HepG2 (cell line): ENCODE measurements around the gene CFAP206. TPM values are rescaled to one million over a fixed set of nuclear protein-coding genes. Genes with fewer than 3 reads are reported as not detected.

ENCODE experiments used
- KAT7 ChIP-seq: IDR thresholded peaks from 2 replicates; pipeline ENCODE4 v1.6.1; 2018; ENCODE audit warnings: borderline replicate concordance, missing compliant biosample characterization
- ONECUT2 ChIP-seq: sonication (generic); formaldehyde crosslinking; IDR thresholded peaks from 2 replicates; pipeline ENCODE4 v1.4.0; 2020; ENCODE audit warnings: missing genetic modification reagents
- PRPF4 ChIP-seq: fragments of 200-400 bp; formaldehyde crosslinking; IDR thresholded peaks from 2 replicates; pipeline ENCODE4 v1.6.1; 2016; ENCODE audit warnings: low read length, low read depth; ENCODE audit not compliant: poor library complexity, severe bottlenecking
- SMC3 ChIP-seq: IDR thresholded peaks from 2 replicates; pipeline ENCODE4 v1.6.1; 2011; ENCODE audit warnings: low read length, improper control_type of control experiment
- STAG1 ChIP-seq: sonication (generic); formaldehyde crosslinking; IDR thresholded peaks from 2 replicates; pipeline ENCODE4 v1.4.0; 2020; ENCODE audit warnings: missing genetic modification reagents
- polyA plus RNA-seq, 8 experiments: library from polyadenylated mRNA; depleted of rRNA in 3 of 8; stranded (reverse) in 7 of 8; unstranded in 1 of 8; fragments of >200 nt; fragmentation: Illumina TruSeq in 4 of 8; extraction: Trizol in 4 of 8; gene quantifications; 2 replicates each; pipeline versions ENCODE4 v1.2.1 to v1.2.3, GENCODE V29; 2011 to 2016; ENCODE audit warnings: low read depth in 4 of 8, missing spikeins in 1 of 8, mixed read lengths in 1 of 8; ENCODE audit not compliant: insufficient read depth in 1 of 8
- total RNA-seq, 5 experiments: library from RNA; depleted of rRNA; stranded (reverse); fragments of >200 nt; fragmentation: Illumina TruSeq; extraction: Trizol; gene quantifications; 2 replicates each; pipeline ENCODE4 v1.2.3, GENCODE V29; 2016; ENCODE audit warnings: low read depth in 1 of 5
- TF ChIP-seq, protein P1 (sequence below): IDR thresholded peaks from 2 replicates; pipeline ENCODE4 v1.4.0; 2020; ENCODE audit warnings: mild to moderate bottlenecking, missing genetic modification reagents
- TF ChIP-seq, protein P2 (sequence below): sonication (generic); formaldehyde crosslinking; IDR thresholded peaks from 2 replicates; pipeline ENCODE4 v1.4.0; 2020; ENCODE audit warnings: mild to moderate bottlenecking, missing genetic modification reagents
- TF ChIP-seq, protein P3 (sequence below): sonication (generic); formaldehyde crosslinking; IDR thresholded peaks from 2 replicates; pipeline ENCODE4 v1.5.0; 2020; ENCODE audit warnings: mild to moderate bottlenecking, missing genetic modification reagents, moderate library complexity
- TF ChIP-seq, protein P4 (sequence below): sonication (generic); formaldehyde crosslinking; IDR thresholded peaks from 2 replicates; pipeline ENCODE4 v1.4.0; 2020; ENCODE audit warnings: mild to moderate bottlenecking, missing genetic modification reagents, borderline replicate concordance
- TF ChIP-seq, protein P5 (sequence below): sonication (generic); formaldehyde crosslinking; IDR thresholded peaks from 2 replicates; pipeline ENCODE4 v1.5.0; 2020; ENCODE audit warnings: mild to moderate bottlenecking, missing genetic modification reagents

CFAP206 gene
- total and polyA plus RNA-seq, 2 of the 13 experiments (the other 11 are each of a cell fraction or from before 2014, with no cell fraction given) = not detected

DNA sequence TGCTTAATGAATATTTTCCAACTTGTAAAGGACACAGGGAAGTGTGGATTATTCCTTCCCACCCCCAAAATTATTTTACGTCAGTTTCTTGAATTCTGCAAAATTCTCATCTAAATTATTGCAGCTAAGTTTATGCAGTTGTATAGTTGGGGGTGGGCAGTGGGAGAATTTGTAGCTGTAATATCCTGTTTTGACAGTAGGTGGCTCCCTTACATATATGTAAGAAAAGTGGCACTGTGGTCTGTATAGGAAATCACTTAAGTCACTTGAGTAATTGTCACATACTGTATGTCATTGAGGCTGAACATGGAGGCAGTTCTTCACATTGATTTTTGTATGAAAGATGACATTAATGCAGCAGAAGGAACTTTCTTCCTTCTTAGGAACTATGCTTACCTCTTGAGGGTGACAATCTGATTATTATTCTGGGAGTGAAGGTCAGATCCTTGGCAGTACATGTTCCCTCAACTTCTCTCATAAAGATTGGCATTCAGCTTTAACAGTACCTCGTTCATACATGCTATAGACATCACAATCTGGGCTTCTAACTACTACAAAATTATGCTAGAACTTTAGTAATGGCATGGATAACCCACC lies 14.6 kb upstream of the CFAP206 start (continued):
- TF ChIP-seq, protein P1, sequence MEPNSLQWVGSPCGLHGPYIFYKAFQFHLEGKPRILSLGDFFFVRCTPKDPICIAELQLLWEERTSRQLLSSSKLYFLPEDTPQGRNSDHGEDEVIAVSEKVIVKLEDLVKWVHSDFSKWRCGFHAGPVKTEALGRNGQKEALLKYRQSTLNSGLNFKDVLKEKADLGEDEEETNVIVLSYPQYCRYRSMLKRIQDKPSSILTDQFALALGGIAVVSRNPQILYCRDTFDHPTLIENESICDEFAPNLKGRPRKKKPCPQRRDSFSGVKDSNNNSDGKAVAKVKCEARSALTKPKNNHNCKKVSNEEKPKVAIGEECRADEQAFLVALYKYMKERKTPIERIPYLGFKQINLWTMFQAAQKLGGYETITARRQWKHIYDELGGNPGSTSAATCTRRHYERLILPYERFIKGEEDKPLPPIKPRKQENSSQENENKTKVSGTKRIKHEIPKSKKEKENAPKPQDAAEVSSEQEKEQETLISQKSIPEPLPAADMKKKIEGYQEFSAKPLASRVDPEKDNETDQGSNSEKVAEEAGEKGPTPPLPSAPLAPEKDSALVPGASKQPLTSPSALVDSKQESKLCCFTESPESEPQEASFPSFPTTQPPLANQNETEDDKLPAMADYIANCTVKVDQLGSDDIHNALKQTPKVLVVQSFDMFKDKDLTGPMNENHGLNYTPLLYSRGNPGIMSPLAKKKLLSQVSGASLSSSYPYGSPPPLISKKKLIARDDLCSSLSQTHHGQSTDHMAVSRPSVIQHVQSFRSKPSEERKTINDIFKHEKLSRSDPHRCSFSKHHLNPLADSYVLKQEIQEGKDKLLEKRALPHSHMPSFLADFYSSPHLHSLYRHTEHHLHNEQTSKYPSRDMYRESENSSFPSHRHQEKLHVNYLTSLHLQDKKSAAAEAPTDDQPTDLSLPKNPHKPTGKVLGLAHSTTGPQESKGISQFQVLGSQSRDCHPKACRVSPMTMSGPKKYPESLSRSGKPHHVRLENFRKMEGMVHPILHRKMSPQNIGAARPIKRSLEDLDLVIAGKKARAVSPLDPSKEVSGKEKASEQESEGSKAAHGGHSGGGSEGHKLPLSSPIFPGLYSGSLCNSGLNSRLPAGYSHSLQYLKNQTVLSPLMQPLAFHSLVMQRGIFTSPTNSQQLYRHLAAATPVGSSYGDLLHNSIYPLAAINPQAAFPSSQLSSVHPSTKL = 0 out of 2 replicates have a peak, but pooled peaks have one; percentile 12
- TF ChIP-seq, protein P2, sequence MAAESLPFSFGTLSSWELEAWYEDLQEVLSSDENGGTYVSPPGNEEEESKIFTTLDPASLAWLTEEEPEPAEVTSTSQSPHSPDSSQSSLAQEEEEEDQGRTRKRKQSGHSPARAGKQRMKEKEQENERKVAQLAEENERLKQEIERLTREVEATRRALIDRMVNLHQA (CRISPR knock-in tag) = no peak
- TF ChIP-seq PRPF4 (no peak), KAT7 (no peak), STAG1 (CRISPR knock-in tag) (peak; percentile 80), SMC3 (peak; percentile 41; the same call in 1 of the 2 replicates), ONECUT2 (CRISPR knock-in tag) (no peak)
- TF ChIP-seq, protein P3, sequence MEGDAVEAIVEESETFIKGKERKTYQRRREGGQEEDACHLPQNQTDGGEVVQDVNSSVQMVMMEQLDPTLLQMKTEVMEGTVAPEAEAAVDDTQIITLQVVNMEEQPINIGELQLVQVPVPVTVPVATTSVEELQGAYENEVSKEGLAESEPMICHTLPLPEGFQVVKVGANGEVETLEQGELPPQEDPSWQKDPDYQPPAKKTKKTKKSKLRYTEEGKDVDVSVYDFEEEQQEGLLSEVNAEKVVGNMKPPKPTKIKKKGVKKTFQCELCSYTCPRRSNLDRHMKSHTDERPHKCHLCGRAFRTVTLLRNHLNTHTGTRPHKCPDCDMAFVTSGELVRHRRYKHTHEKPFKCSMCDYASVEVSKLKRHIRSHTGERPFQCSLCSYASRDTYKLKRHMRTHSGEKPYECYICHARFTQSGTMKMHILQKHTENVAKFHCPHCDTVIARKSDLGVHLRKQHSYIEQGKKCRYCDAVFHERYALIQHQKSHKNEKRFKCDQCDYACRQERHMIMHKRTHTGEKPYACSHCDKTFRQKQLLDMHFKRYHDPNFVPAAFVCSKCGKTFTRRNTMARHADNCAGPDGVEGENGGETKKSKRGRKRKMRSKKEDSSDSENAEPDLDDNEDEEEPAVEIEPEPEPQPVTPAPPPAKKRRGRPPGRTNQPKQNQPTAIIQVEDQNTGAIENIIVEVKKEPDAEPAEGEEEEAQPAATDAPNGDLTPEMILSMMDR (CRISPR knock-in tag) = peak; percentile 73
- TF ChIP-seq, protein P4, sequence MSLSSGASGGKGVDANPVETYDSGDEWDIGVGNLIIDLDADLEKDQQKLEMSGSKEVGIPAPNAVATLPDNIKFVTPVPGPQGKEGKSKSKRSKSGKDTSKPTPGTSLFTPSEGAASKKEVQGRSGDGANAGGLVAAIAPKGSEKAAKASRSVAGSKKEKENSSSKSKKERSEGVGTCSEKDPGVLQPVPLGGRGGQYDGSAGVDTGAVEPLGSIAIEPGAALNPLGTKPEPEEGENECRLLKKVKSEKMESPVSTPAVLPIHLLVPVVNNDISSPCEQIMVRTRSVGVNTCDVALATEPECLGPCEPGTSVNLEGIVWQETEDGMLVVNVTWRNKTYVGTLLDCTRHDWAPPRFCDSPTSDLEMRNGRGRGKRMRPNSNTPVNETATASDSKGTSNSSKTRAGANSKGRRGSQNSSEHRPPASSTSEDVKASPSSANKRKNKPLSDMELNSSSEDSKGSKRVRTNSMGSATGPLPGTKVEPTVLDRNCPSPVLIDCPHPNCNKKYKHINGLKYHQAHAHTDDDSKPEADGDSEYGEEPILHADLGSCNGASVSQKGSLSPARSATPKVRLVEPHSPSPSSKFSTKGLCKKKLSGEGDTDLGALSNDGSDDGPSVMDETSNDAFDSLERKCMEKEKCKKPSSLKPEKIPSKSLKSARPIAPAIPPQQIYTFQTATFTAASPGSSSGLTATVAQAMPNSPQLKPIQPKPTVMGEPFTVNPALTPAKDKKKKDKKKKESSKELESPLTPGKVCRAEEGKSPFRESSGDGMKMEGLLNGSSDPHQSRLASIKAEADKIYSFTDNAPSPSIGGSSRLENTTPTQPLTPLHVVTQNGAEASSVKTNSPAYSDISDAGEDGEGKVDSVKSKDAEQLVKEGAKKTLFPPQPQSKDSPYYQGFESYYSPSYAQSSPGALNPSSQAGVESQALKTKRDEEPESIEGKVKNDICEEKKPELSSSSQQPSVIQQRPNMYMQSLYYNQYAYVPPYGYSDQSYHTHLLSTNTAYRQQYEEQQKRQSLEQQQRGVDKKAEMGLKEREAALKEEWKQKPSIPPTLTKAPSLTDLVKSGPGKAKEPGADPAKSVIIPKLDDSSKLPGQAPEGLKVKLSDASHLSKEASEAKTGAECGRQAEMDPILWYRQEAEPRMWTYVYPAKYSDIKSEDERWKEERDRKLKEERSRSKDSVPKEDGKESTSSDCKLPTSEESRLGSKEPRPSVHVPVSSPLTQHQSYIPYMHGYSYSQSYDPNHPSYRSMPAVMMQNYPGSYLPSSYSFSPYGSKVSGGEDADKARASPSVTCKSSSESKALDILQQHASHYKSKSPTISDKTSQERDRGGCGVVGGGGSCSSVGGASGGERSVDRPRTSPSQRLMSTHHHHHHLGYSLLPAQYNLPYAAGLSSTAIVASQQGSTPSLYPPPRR (CRISPR knock-in tag) = no peak
- TF ChIP-seq, protein P5, sequence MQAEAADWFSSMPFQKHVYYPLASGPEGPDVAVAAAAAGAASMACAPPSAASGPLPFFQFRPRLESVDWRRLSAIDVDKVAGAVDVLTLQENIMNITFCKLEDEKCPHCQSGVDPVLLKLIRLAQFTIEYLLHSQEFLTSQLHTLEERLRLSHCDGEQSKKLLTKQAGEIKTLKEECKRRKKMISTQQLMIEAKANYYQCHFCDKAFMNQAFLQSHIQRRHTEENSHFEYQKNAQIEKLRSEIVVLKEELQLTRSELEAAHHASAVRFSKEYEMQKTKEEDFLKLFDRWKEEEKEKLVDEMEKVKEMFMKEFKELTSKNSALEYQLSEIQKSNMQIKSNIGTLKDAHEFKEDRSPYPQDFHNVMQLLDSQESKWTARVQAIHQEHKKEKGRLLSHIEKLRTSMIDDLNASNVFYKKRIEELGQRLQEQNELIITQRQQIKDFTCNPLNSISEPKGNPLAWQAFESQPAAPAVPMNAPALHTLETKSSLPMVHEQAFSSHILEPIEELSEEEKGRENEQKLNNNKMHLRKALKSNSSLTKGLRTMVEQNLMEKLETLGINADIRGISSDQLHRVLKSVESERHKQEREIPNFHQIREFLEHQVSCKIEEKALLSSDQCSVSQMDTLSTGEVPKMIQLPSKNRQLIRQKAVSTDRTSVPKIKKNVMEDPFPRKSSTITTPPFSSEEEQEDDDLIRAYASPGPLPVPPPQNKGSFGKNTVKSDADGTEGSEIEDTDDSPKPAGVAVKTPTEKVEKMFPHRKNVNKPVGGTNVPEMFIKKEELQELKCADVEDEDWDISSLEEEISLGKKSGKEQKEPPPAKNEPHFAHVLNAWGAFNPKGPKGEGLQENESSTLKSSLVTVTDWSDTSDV = no peak
